Keratinocyte (primary cell): Measurements from ENCODE around the gene PAPPA.

Source experiments
- EZH2 ChIP-seq: IDR thresholded peaks from one replicate; pipeline ENCODE4 v1.6.1; 2012; ENCODE audit warnings: inconsistent platforms, mild to moderate bottlenecking, low read length, moderate library complexity
- TF ChIP-seq, protein P1 (sequence below), 3 experiments: IDR thresholded peaks in 1 of 3; conservative IDR thresholded peaks in 1 of 3; optimal IDR thresholded peaks in 1 of 3; 2 replicates in 2 of 3; 3 replicates in 1 of 3; pipeline versions ENCODE3 to v1.5.1; 2011; ENCODE audit warnings: low read length in 3 of 3, mild to moderate bottlenecking in 3 of 3, moderate library complexity in 2 of 3, control low read depth in 1 of 3, inconsistent platforms in 1 of 3; ENCODE audit not compliant: insufficient read depth in 2 of 3; ENCODE audit errors: extremely low read depth in 1 of 3

- TF ChIP-seq, protein P1, sequence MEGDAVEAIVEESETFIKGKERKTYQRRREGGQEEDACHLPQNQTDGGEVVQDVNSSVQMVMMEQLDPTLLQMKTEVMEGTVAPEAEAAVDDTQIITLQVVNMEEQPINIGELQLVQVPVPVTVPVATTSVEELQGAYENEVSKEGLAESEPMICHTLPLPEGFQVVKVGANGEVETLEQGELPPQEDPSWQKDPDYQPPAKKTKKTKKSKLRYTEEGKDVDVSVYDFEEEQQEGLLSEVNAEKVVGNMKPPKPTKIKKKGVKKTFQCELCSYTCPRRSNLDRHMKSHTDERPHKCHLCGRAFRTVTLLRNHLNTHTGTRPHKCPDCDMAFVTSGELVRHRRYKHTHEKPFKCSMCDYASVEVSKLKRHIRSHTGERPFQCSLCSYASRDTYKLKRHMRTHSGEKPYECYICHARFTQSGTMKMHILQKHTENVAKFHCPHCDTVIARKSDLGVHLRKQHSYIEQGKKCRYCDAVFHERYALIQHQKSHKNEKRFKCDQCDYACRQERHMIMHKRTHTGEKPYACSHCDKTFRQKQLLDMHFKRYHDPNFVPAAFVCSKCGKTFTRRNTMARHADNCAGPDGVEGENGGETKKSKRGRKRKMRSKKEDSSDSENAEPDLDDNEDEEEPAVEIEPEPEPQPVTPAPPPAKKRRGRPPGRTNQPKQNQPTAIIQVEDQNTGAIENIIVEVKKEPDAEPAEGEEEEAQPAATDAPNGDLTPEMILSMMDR (optimal IDR thresholded peaks at IDR 0.05 in 1 of 3, IDR thresholded peaks at IDR 0.05 in 1 of 3, conservative IDR thresholded peaks at IDR 0.05 in 1 of 3; ENCODE audit: extremely low read depth in 1 of 3, insufficient read depth in 2 of 3, low read length in 3 of 3): no peak
- TF ChIP-seq EZH2: no peak
Observed at GRCh38 chr9:116380496-116380995, 227.0 kb downstream of the PAPPA start.
